K562 (cell line): ENCODE results near the gene FCGR2B. TPM values are rescaled to one million over a fixed set of nuclear protein-coding genes. Genes with fewer than 3 reads are reported as not detected.

ENCODE experiments used
- CHAMP1 ChIP-seq: fragments of 450-650 bp; IDR thresholded peaks from 2 replicates; pipeline ENCODE4 v1.6.1; 2016; ENCODE audit warnings: mild to moderate bottlenecking
- CREB3 ChIP-seq: fragments of 450-650 bp; conservative IDR thresholded peaks from 2 replicates; pipeline ENCODE4 v1.6.1; 2016; ENCODE audit warnings: missing genetic modification characterization, low read depth, mild to moderate bottlenecking, missing compliant biosample characterization, moderate library complexity
- DEAF1 ChIP-seq: fragments of 450-650 bp; formaldehyde crosslinking; IDR thresholded peaks from 2 replicates; pipeline ENCODE4 v1.4.0; 2020; ENCODE audit warnings: mild to moderate bottlenecking, moderate library complexity
- FIP1L1 ChIP-seq: fragments of 200-400 bp; formaldehyde crosslinking; IDR thresholded peaks from 2 replicates; pipeline ENCODE4 v1.6.1; 2018; ENCODE audit warnings: mild to moderate bottlenecking, low read depth, low read length; ENCODE audit not compliant: poor library complexity, severe bottlenecking
- MLLT1 ChIP-seq, 2 experiments: fragments of 450-650 bp; IDR thresholded peaks; 2 replicates each; pipeline ENCODE4 v1.6.1; 2016
- NCOA1 ChIP-seq: fragments of 450-650 bp; IDR thresholded peaks from 2 replicates; pipeline ENCODE4 v1.6.1; 2016; ENCODE audit warnings: low read depth
- NFIX ChIP-seq: fragments of 250-450 bp; sonication (Bioruptor Pico); IDR thresholded peaks from 2 replicates; pipeline ENCODE4 v1.4.0; 2020; ENCODE audit warnings: low read depth, mild to moderate bottlenecking, moderate library complexity
- PHF21A ChIP-seq: fragments of 450-650 bp; IDR thresholded peaks from 2 replicates; pipeline ENCODE4 v1.6.1; 2017; ENCODE audit warnings: low read depth, borderline replicate concordance
- PKNOX1 ChIP-seq: fragments of 450-650 bp; IDR thresholded peaks from 2 replicates; pipeline ENCODE4 v1.6.1; 2016
- POLR2H ChIP-seq: IDR thresholded peaks from 2 replicates; pipeline ENCODE4 v1.6.1; 2016; ENCODE audit warnings: missing genetic modification characterization, low read depth, mild to moderate bottlenecking, control low read depth, missing compliant biosample characterization, moderate library complexity
- RNF2 ChIP-seq: sonication (generic); IDR thresholded peaks from 2 replicates; pipeline ENCODE4 v1.6.1; 2016
- SMARCC2 ChIP-seq: fragments of 450-650 bp; IDR thresholded peaks from 2 replicates; pipeline ENCODE4 v1.6.1; 2017; ENCODE audit warnings: antibody characterized with exemption, moderate library complexity, mild to moderate bottlenecking, low read depth
- ZNF398 ChIP-seq: fragments of 250-450 bp; sonication (Bioruptor Pico); IDR thresholded peaks from 2 replicates; pipeline ENCODE4 v1.8.0; 2021; ENCODE audit warnings: moderate library complexity, mild to moderate bottlenecking, inconsistent platforms
- ZNF655 ChIP-seq: fragments of 250-450 bp; sonication (Bioruptor Pico); IDR thresholded peaks from 2 replicates; pipeline ENCODE4 v1.5.0; 2021
- ZNF830 ChIP-seq: fragments of 250-450 bp; sonication (Bioruptor Pico); IDR thresholded peaks from 2 replicates; pipeline ENCODE4 v1.5.0; 2021; ENCODE audit warnings: mild to moderate bottlenecking
- polyA plus RNA-seq, 8 experiments: library from polyadenylated mRNA; depleted of rRNA in 4 of 8; stranded (reverse) in 5 of 8; unstranded in 3 of 8; fragments of >200 nt; fragmentation: Nextera tagmentation in 2 of 8; fragmentation: Illumina TruSeq in 1 of 8; extraction: Ambion mirVana in 2 of 8; extraction: Trizol in 1 of 8; gene quantifications; 2 replicates each; pipeline versions ENCODE4 v1.2.1 to v1.2.3, GENCODE V29; 2011 to 2014; ENCODE audit warnings: inconsistent platforms in 1 of 8, missing spikeins in 1 of 8
- total RNA-seq, 7 experiments: library from RNA; depleted of rRNA in 6 of 7; stranded (reverse); fragments of >200 nt in 6 of 7; fragmentation: Illumina TruSeq in 2 of 7; extraction: Trizol in 2 of 7; gene quantifications; 2 replicates each; pipeline versions ENCODE4 v1.2.1 to v1.2.3, GENCODE V29; 2011 to 2021; ENCODE audit warnings: low replicate concordance in 1 of 7

FCGR2B gene
- total and polyA plus RNA-seq, 9 of the 15 experiments (the other 6 are each of a cell fraction or from before 2014, with no cell fraction given), result 1.7 to 8.9 (median 3.9) TPM

- TF ChIP-seq CHAMP1, result no peak
- no peak for TF ChIP-seq NFIX (CRISPR knock-in tag)
- 0 out of 2 replicates have a peak, but pooled peaks have one; percentile 64 for TF ChIP-seq POLR2H (tag)
- TF ChIP-seq PHF21A, result no peak
- peak; percentile 16 to 57; a peak in 3 of 4 replicates for TF ChIP-seq MLLT1 (IDR thresholded peaks at IDR 0.05)
- TF ChIP-seq ZNF398, result no peak
- no peak for TF ChIP-seq ZNF655 (CRISPR knock-in tag)
- TF ChIP-seq SMARCC2, result peak; percentile 53; the same call in 1 of the 2 replicates
- TF ChIP-seq RNF2, result peak; percentile 5; the same call in 1 of the 2 replicates
- TF ChIP-seq DEAF1, result peak; percentile 2; the same call in 1 of the 2 replicates
- TF ChIP-seq ZNF830 (CRISPR knock-in tag), result 0 out of 2 replicates have a peak, but pooled peaks have one; percentile 56
- TF ChIP-seq CREB3, result no peak
- no peak for TF ChIP-seq NCOA1
- no peak for TF ChIP-seq PKNOX1
- peak; percentile 54 for TF ChIP-seq FIP1L1
These were observed 64.4 kb downstream of the FCGR2B start (continued) for GRCh38 chr1:161727256-161727924.
